Neural cell (in vitro differentiated cells): Measurements from ENCODE around the gene ADAMTSL2. TPM values are rescaled to one million over a fixed set of nuclear protein-coding genes. Genes with fewer than 3 reads are reported as not detected.
A peak's percentile ranks its signal among the peaks of the same experiment; 100 is the strongest.

Source experiments
- H2AFZ ChIP-seq: fragments of 200-600, 300-800 bp; sonication (generic), shearing (Covaris generic); 2 replicates; pipeline ENCODE4 v1.6.0; 2014; ENCODE audit warnings: low read depth, mild to moderate bottlenecking, antibody characterized with exemption, low read length, moderate library complexity
- H3F3A ChIP-seq: fragments of 200-600 bp; shearing (Covaris generic); 2 replicates; pipeline ENCODE4 v1.6.1; 2016; ENCODE audit warnings: mild to moderate bottlenecking, moderate library complexity, mixed read lengths, antibody characterized with exemption, low read length; ENCODE audit not compliant: insufficient read depth, poor library complexity, severe bottlenecking
- H3K27ac ChIP-seq: fragments of 200-600, 300-800 bp; sonication (generic), shearing (Covaris generic); 2 replicates; pipeline ENCODE4 v1.5.1; 2014; ENCODE audit warnings: mild to moderate bottlenecking, low read length, moderate library complexity
- H3K27me3 ChIP-seq: fragments of 300-800, 200-600 bp; sonication (generic), shearing (Covaris generic); 2 replicates; pipeline ENCODE4 v1.6.0; 2014; ENCODE audit warnings: mild to moderate bottlenecking, low read depth, low read length, moderate library complexity; ENCODE audit not compliant: insufficient read depth
- H3K36me3 ChIP-seq: fragments of 300-800, 200-600 bp; sonication (generic), shearing (Covaris generic); 2 replicates; pipeline ENCODE4 v1.5.1; 2014; ENCODE audit warnings: mild to moderate bottlenecking, antibody characterized with exemption, low read length, moderate library complexity; ENCODE audit not compliant: insufficient read depth
- H3K4me2 ChIP-seq: fragments of 300-800, 200-600 bp; sonication (generic), shearing (Covaris generic); 2 replicates; pipeline ENCODE4 v1.6.0; 2014; ENCODE audit warnings: mild to moderate bottlenecking, low read length
- H3K4me3 ChIP-seq: fragments of 300-800, 200-600 bp; sonication (generic), shearing (Covaris generic); 2 replicates; pipeline ENCODE4 v1.5.1; 2014; ENCODE audit warnings: mild to moderate bottlenecking, low read length, moderate library complexity
- H3K79me2 ChIP-seq: fragments of 200-600 bp; shearing (Covaris generic); replicated peaks from 2 replicates; pipeline ENCODE4 v1.6.0; 2014; ENCODE audit warnings: mild to moderate bottlenecking, low read length, moderate library complexity; ENCODE audit not compliant: insufficient read depth
- H3K9ac ChIP-seq: fragments of 300-800, 200-600 bp; sonication (generic), shearing (Covaris generic); 2 replicates; pipeline ENCODE4 v1.6.1; 2016; ENCODE audit warnings: mild to moderate bottlenecking, low read length, mixed read lengths
- H3K9me2 ChIP-seq: fragments of 200-600 bp; shearing (Covaris generic); 2 replicates; pipeline ENCODE4 v1.6.1; 2016; ENCODE audit warnings: mild to moderate bottlenecking, low read length, mixed read lengths; ENCODE audit not compliant: insufficient read depth
- H3K9me3 ChIP-seq: fragments of 200-600, 300-800 bp; sonication (generic), shearing (Covaris generic); 2 replicates; pipeline ENCODE4 v1.6.1; 2016; ENCODE audit warnings: mild to moderate bottlenecking, mixed run types, low read length, moderate library complexity, mixed read lengths
- H4K20me1 ChIP-seq: fragments of 200-600 bp; shearing (Covaris generic); 2 replicates; pipeline ENCODE4 v1.6.1; 2016; ENCODE audit warnings: mild to moderate bottlenecking, mixed run types; ENCODE audit not compliant: insufficient read depth
- CTCF ChIP-seq: fragments of 450-650 bp; IDR thresholded peaks from 2 replicates; pipeline ENCODE4 v1.5.1; 2014; ENCODE audit warnings: antibody characterized with exemption, mild to moderate bottlenecking, moderate library complexity; ENCODE audit not compliant: poor library complexity, severe bottlenecking
- EP300 ChIP-seq: fragments of 450-650 bp; conservative IDR thresholded peaks from 2 replicates; pipeline ENCODE4 v1.6.1; 2014; ENCODE audit warnings: antibody characterized with exemption, mild to moderate bottlenecking, moderate library complexity; ENCODE audit not compliant: poor library complexity, severe bottlenecking
- EZH2 ChIP-seq: fragments of 200-600, 300-800 bp; shearing (Covaris generic), sonication (generic); IDR thresholded peaks from 2 replicates; pipeline ENCODE4 v1.6.1; 2014; ENCODE audit warnings: antibody characterized with exemption, low read length, borderline replicate concordance, mild to moderate bottlenecking; ENCODE audit not compliant: insufficient read depth, poor library complexity, severe bottlenecking
- MXI1 ChIP-seq: fragments of 450-650 bp; conservative IDR thresholded peaks from 2 replicates; pipeline ENCODE4 v1.6.1; 2014; ENCODE audit warnings: antibody characterized with exemption, mild to moderate bottlenecking; ENCODE audit not compliant: poor library complexity, severe bottlenecking
- POLR2AphosphoS5 ChIP-seq: IDR thresholded peaks from 2 replicates; pipeline ENCODE4 v1.6.1; 2012
- RAD21 ChIP-seq: fragments of 450-650 bp; conservative IDR thresholded peaks from 2 replicates; pipeline ENCODE4 v1.6.1; 2014; ENCODE audit warnings: antibody characterized with exemption, mild to moderate bottlenecking, moderate library complexity
- REST ChIP-seq: IDR thresholded peaks from 2 replicates; pipeline ENCODE4 v1.6.1; 2012; ENCODE audit warnings: borderline replicate concordance
- SMC3 ChIP-seq: fragments of 450-650 bp; conservative IDR thresholded peaks from 2 replicates; pipeline ENCODE4 v1.6.1; 2014; ENCODE audit warnings: antibody characterized with exemption, mild to moderate bottlenecking, moderate library complexity; ENCODE audit not compliant: poor library complexity
- TAF1 ChIP-seq: IDR thresholded peaks from 2 replicates; pipeline ENCODE4 v1.6.1; 2012; ENCODE audit warnings: low read depth
- polyA plus RNA-seq: library from polyadenylated mRNA; depleted of rRNA; stranded (reverse); fragments of >200 nt; gene quantifications from 2 replicates; pipeline ENCODE4 v1.2.3, GENCODE V29; 2014

The ADAMTSL2 gene
- polyA plus RNA-seq, 1 donor from 2014 or later, result 0.85 TPM

- Histone ChIP-seq H3K27ac (no peak overlapping the region), H3K9me2 (no peaks in the 10 kb centered on the region), H3K4me3 (peak overlapping the region; percentile 55), H3K27me3 (peaks cover 45% of the 10 kb centered on the region), H3K36me3 (no peaks in the 10 kb centered on the region), H3F3A (no peaks in the 10 kb centered on the region), H3K4me2 (no peak overlapping the region), H2AFZ (no peak overlapping the region), H3K9ac (no peak overlapping the region), H3K9me3 (no peaks in the 10 kb centered on the region), H4K20me1 (no peaks in the 10 kb centered on the region), H3K79me2 (no peaks in the 10 kb centered on the region)
- TF ChIP-seq RAD21 (no peak), TAF1 (no peak), EP300 (no peak), REST (no peak), MXI1 (no peak), CTCF (no peak), EZH2 (no peak), POLR2AphosphoS5 (no peak), SMC3 (no peak)
These were observed 73.9 kb downstream of the ADAMTSL2 start for GRCh38 chr9:133608382-133608781.

GRCh38 chr9:133608889-133609288 is 74.4 kb downstream of the ADAMTSL2 start:
- Histone ChIP-seq H3K79me2 (no peaks in the 10 kb centered on the region), H3K27ac (no peak overlapping the region), H2AFZ (no peak overlapping the region), H3K9me3 (no peaks in the 10 kb centered on the region), H4K20me1 (no peaks in the 10 kb centered on the region), H3K9me2 (no peaks in the 10 kb centered on the region), H3K4me2 (no peak overlapping the region), H3K9ac (peak overlapping the region; percentile 31), H3K4me3 (peak overlapping the region; percentile 55), H3K27me3 (peaks cover 45% of the 10 kb centered on the region), H3K36me3 (no peaks in the 10 kb centered on the region), H3F3A (no peaks in the 10 kb centered on the region)
- TF ChIP-seq TAF1, result no peak
